Neural progenitor cell (in vitro differentiated cells): ENCODE measurements around the gene PTPRG.
"Not testable (repeated sequence)": the region's sequence is repeated elsewhere in the genome, so short reads cannot be mapped to it uniquely, and the experiment has no call there.

Experiments
- CTCF ChIP-seq: fragments of 200-600 bp; sonication (generic); IDR thresholded peaks from 2 replicates; pipeline ENCODE4 v1.5.1; 2017; ENCODE audit warnings: antibody characterized with exemption, mild to moderate bottlenecking
- EZH2phosphoT487 ChIP-seq: fragments of 200-600 bp; sonication (generic); IDR thresholded peaks from 2 replicates; pipeline ENCODE4 v1.6.1; 2017; ENCODE audit warnings: antibody characterized with exemption

GRCh38 chr3:61716693-61717092, 155.3 kb downstream of the PTPRG start:
- TF ChIP-seq CTCF, EZH2phosphoT487: not testable (repeated sequence)
